Naive thymus-derived CD8-positive, alpha-beta T cell (primary cell): Measurements from ENCODE around the gene CD3E. TPM values are rescaled to one million over a fixed set of nuclear protein-coding genes. Genes with fewer than 3 reads are reported as not detected.
A peak's percentile ranks its signal among the peaks of the same experiment; 100 is the strongest.

ENCODE experiments used
- ATAC-seq, 2 donors: fragments of 150-1000 bp; cut with Tn5 transposase in 1 of 2; sonication (Bioruptor Pico), chemical (Tn5 transposase) in 1 of 2; 1 replicate in 1 of 2; 2 replicates in 1 of 2; pipeline ENCODE4 v1.10.0; 2021; ENCODE audit warnings: mild to moderate bottlenecking in 2 of 2, moderate library complexity in 2 of 2
- POLR2A ChIA-PET: fragments of 350-600 bp; sonication (Branson Sonifier 250); formaldehyde crosslinking; loops from one replicate; lab custom pipeline; 2021; ENCODE audit warnings: antibody characterized with exemption; lab: Charles Lee
- DNase-seq, 10 donors: peaks; one replicate each; pipeline versions ENCODE4 v3.0.0 to v3.0.0-alpha.2; 2020 to 2022
- H3K27ac Mint-ChIP-seq, 10 donors: one replicate each; pipeline ENCODE4 v1.8.0; 2020 to 2022; ENCODE audit warnings: mild to moderate bottlenecking in 10 of 10, mixed read lengths in 10 of 10, moderate library complexity in 4 of 10, inconsistent platforms in 1 of 10
- H3K27me3 Mint-ChIP-seq, 5 donors: one replicate each; pipeline ENCODE4 v1.8.0; 2021 to 2022; ENCODE audit warnings: mixed read lengths in 5 of 5
- H3K36me3 Mint-ChIP-seq, 3 donors: one replicate each; pipeline ENCODE4 v1.8.0; 2020 to 2022; ENCODE audit warnings: mixed read lengths in 3 of 3, mild to moderate bottlenecking in 2 of 3, inconsistent platforms in 1 of 3
- H3K4me1 Mint-ChIP-seq, 4 donors: one replicate each; pipeline ENCODE4 v1.8.0; 2021 to 2022; ENCODE audit warnings: mixed read lengths in 4 of 4
- H3K4me3 Mint-ChIP-seq, 10 donors: one replicate each; pipeline ENCODE4 v1.8.0; 2020 to 2022; ENCODE audit warnings: mild to moderate bottlenecking in 10 of 10, mixed read lengths in 10 of 10, moderate library complexity in 6 of 10, inconsistent platforms in 1 of 10
- H3K9me3 Mint-ChIP-seq, 9 donors: one replicate each; pipeline ENCODE4 v1.8.0; 2020 to 2022; ENCODE audit warnings: mixed read lengths in 9 of 9, mild to moderate bottlenecking in 3 of 9, inconsistent platforms in 1 of 9, moderate library complexity in 1 of 9
- polyA plus RNA-seq, 3 donors: library from polyadenylated mRNA; unstranded; fragments of 300-500 nt; fragmentation: Illumina TruSeq; gene quantifications; one replicate each; pipeline ENCODE4 v1.2.3, GENCODE V29; 2021
- total RNA-seq, 8 experiments: library from RNA in 2 of 8; stranded (reverse) in 2 of 8; gene quantifications; one replicate each; pipeline ENCODE4 v1.2.3 and lab custom pipeline; 2021 to 2026

CD3E gene
- total and polyA plus RNA-seq, 5 experiments from 2014 or later, result 564 to 1,213 (median 811) TPM

DNA sequence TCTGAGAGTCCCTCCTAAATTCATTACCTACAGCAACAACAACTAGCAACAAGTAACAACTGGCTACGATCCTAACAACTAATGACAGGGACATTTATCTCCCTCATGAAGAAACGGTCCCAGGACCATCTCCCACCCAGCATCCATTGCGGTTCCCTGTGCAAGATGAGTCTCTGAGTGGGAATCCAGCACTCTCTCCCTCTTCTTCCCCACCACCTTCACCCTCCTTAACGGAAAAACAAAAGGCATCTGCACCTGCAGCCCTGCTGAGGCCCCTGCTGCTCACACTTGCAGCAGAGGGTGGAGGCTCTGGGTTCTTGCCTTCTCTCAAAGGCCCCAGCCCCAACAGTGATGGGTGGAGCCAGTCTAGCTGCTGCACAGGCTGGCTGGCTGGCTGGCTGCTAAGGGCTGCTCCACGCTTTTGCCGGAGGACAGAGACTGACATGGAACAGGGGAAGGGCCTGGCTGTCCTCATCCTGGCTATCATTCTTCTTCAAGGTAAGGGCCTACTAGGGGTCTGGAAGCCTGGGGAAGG, 39.5 kb downstream of the CD3E start, which contains the start of gene CD3G:
CD3G (plus strand) TSS at position 364 of the 535 bp plus-strand sequence; CDS start at position 444, 80 bp downstream.
- H3K27me3 Mint-ChIP-seq, result no peaks in the 10 kb centered on the region
- H3K36me3 Mint-ChIP-seq, result peaks cover 32 to 42% (median 34%) of the 10 kb centered on the region in 3 donors
- H3K27ac Mint-ChIP-seq, result peak within 1 kb of the TSS; percentile 97 to 100 (median 99)
- DNase-seq, result peak; percentile 57 to 89 (median 68)
- peak; percentile 73 to 78 for ATAC-seq
- H3K4me3 Mint-ChIP-seq, result peak within 1 kb of the TSS; percentile 87 to 99 (median 92)
- POLR2A ChIA-PET, result interaction anchor here (0.5 to 2.6 kb wide), 8 partner anchors 9 to 525 kb away, joined by 3 to 9 read pairs (median 4); partner anchors contain the start of genes JAML and UBE4A
- peaks cover 49 to 85% (median 54%) of the 10 kb centered on the region in 4 donors for H3K4me1 Mint-ChIP-seq
- H3K9me3 Mint-ChIP-seq, result no peaks in the 10 kb centered on the region

DNA sequence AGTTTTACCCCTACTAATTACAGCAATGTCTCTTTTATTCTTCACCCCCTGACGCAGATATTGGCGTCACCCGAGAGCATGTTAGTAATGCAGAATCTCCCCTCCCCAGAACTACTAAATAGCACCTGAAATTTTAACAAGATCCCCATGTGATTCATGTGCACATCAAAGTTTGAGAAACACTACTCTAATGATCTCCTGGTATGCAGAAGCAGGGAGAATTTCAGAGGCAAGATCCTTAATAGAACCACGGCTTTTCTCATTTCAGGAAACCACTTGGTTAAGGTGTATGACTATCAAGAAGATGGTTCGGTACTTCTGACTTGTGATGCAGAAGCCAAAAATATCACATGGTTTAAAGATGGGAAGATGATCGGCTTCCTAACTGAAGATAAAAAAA, 44.9 kb downstream of the CD3E start:
- POLR2A ChIA-PET, result interaction anchor here (2.1 to 2.2 kb wide), 2 partner anchors 10 to 11 kb away, joined by 14 to 18 read pairs; no protein-coding TSS in a partner anchor
- no peak for DNase-seq
- Mint-ChIP-seq H3K9me3 (no peaks in the 10 kb centered on the region), H3K27ac (peak overlapping the region; percentile 82 to 100 (median 98)), H3K4me3 (peak overlapping the region in 8 of 10 donors; percentile 16 to 96 (median 80)), H3K27me3 (no peaks in the 10 kb centered on the region), H3K36me3 (peaks cover 19 to 78% (median 42%) of the 10 kb centered on the region in 3 donors), H3K4me1 (peaks cover 44 to 66% (median 58%) of the 10 kb centered on the region in 4 donors)
- peak in 1 of 2 donors; percentile 22 for ATAC-seq

DNA sequence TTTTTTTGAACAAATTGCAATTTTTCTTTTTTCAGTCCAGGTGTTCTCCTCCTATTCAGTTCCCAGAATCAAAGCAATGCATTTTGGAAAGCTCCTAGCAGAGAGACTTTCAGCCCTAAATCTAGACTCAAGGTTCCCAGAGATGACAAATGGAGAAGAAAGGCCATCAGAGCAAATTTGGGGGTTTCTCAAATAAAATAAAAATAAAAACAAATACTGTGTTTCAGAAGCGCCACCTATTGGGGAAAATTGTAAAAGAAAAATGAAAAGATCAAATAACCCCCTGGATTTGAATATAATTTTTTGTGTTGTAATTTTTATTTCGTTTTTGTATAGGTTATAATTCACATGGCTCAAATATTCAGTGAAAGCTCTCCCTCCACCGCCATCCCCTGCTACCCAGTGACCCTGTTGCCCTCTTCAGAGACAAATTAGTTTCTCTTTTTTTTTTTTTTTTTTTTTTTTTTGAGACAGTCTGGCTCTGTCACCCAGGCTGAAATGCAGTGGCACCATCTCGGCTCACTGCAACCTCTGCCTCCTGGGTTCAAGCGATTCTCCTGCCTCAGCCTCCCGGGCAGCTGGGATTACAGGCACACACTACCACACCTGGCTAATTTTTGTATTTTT, 48.7 kb downstream of the CD3E start:
- Mint-ChIP-seq H3K27ac (peak overlapping the region; percentile 88 to 100 (median 96)), H3K4me3 (peak overlapping the region in 1 of 10 donors; percentile 20), H3K9me3 (no peaks in the 10 kb centered on the region), H3K27me3 (peaks cover 0 to 2% (median 0%) of the 10 kb centered on the region in 5 donors), H3K36me3 (peaks cover 0 to 66% (median 30%) of the 10 kb centered on the region in 3 donors), H3K4me1 (peaks cover 26 to 43% (median 36%) of the 10 kb centered on the region in 4 donors)
- DNase-seq (peak in 3 of 10 donors; percentile 70 to 74 (median 73)), ATAC-seq (peak; percentile 53 to 59)
- POLR2A ChIA-PET, result interaction anchor here (0.7 to 1.9 kb wide), 6 partner anchors 10 to 154 kb away, joined by 3 to 12 read pairs (median 5); partner anchors contain the start of genes CD3D, CD3G and MPZL3

DNA sequence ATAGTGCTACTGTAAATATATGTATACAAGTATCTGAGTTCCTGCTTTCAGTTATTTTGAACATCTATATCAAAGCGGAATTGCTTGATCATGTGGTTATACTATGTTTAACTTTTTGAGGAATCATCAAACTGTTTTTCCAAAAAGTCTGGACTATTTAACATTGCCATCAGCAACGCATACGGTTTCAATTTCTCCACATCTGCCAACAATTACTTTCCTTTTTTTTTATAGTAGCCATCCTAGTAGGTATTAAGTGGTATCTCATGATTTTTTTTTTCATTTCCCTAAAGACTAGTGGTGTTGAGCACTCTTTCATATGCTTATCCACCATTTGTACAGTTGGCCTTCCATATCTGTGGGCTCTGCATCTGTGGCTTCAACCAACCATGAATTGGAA, 53.5 kb downstream of the CD3E start:
- POLR2A ChIA-PET, result interaction anchor here (0.9 to 1.0 kb wide), 2 partner anchors 78 to 166 kb away, joined by 3 to 6 read pairs; partner anchors contain the start of gene KMT2A
- ATAC-seq (no peak), DNase-seq (no peak)
- H3K9me3 Mint-ChIP-seq, result no peaks in the 10 kb centered on the region
- H3K27me3 Mint-ChIP-seq, result peaks cover 0 to 4% (median 0%) of the 10 kb centered on the region in 5 donors
- H3K27ac Mint-ChIP-seq, result peak overlapping the region; percentile 9 to 99 (median 90)
- peaks cover 29 to 56% (median 49%) of the 10 kb centered on the region in 4 donors for H3K4me1 Mint-ChIP-seq
- H3K4me3 Mint-ChIP-seq, result no peak overlapping the region
- peaks cover 0 to 42% (median 2%) of the 10 kb centered on the region in 3 donors for H3K36me3 Mint-ChIP-seq

DNA sequence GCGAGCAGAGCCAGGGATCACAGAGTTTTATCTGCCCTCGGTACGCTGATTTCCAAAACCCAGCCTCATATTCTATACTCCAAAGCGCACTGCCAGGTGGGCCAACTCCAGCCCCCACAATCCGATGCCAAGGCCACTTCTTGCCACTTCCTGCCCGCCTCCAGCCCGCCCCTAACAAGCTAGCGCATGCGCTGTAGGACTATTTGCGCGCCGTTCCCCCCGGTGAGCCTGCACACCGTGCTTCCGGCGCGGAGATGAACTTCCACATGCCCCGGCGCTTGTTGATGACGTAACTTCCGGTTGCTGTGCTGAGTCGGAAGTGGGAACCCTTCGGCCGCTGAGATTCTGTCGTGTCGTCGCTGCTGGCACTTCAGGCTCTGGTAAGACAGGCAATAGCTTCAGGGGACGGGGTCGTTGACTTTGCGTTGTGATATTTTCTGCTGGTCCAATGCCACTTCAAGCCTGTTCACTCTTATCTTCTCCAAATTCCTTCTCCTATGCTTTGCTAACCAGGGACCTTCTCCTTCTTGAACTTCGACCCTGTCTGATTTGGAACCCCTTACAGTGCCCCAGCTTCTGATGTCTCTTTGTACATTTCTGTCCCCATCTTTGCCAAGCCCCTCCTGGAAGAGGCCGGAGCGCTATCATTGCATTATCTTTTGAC, 54.9 kb downstream of the CD3E start, which contains the start of gene UBE4A:
UBE4A (plus strand) TSS at position 306 of the 664 bp plus-strand sequence. CDS start 5,481 bp downstream, outside the sequence.
- POLR2A ChIA-PET, result interaction anchor here (0.5 to 1.8 kb wide), 26 partner anchors 8 to 431 kb away, joined by 3 to 28 read pairs (median 4); partner anchors contain the start of genes CD3D, CD3E, CD3G and DDX6
- ATAC-seq (peak; percentile 86 to 93), DNase-seq (peak; percentile 90 to 99 (median 96))
- Mint-ChIP-seq H3K27me3 (peaks cover 0 to 4% (median 0%) of the 10 kb centered on the region in 5 donors), H3K4me3 (peak within 1 kb of the TSS; percentile 85 to 98 (median 94)), H3K27ac (peak within 1 kb of the TSS; percentile 97 to 99 (median 98)), H3K4me1 (peaks cover 32 to 56% (median 55%) of the 10 kb centered on the region in 4 donors), H3K36me3 (peaks cover 0 to 41% (median 2%) of the 10 kb centered on the region in 3 donors), H3K9me3 (no peaks in the 10 kb centered on the region)

DNA sequence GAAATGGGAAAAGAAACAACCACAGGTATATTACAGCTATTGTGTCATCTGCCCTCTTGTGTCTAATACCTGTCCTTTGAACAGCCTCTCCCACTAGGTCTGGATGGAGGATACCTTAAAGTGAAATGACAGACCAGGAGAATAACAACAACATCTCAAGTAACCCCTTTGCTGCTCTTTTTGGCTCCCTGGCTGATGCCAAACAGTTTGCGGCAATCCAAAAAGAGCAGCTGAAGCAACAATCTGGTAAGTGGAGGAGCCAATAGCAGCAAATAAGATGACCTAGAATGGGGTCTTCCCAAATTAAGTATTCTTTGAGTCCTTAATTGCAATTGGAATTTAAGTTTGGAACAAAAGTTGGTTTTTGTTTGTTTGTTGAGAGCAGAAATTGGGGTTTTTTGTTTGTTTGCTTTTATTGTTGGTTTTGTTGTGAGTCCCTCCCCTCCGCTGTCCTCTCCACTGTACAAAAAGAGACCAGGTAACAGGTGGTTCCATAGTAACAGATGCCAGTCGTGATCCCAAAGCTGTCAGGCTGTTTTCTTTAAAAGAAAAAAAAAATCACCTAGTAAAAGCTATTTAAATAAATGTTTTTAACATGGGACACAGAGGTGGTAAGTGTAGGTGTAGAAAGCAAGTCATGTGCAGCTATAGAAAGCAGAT, 60.6 kb downstream of the CD3E start:
- H3K36me3 Mint-ChIP-seq, result peaks cover 0 to 82% (median 21%) of the 10 kb centered on the region in 3 donors

More for the DNA sequence above, 60.6 kb downstream of the CD3E start:
- H3K4me1 Mint-ChIP-seq, result peaks cover 22 to 49% (median 39%) of the 10 kb centered on the region in 4 donors
- POLR2A ChIA-PET, result interaction anchor here (0.6 to 0.7 kb wide), 3 partner anchors 54 to 852 kb away, joined by 3 to 4 read pairs (median 4); no protein-coding TSS in a partner anchor
- H3K27ac Mint-ChIP-seq, result peak overlapping the region in 1 of 10 donors; percentile 35
- H3K27me3 Mint-ChIP-seq, result no peaks in the 10 kb centered on the region
- DNase-seq, result no peak
- no peak for ATAC-seq
- H3K9me3 Mint-ChIP-seq, result no peaks in the 10 kb centered on the region
- no peak overlapping the region for H3K4me3 Mint-ChIP-seq

Other genes with a start within 250 kb of the CD3E start
- not detected for gene TMPRSS4, start 227.7 kb upstream of the CD3E start, total RNA-seq
- not detected for gene TMPRSS4, start 227.7 kb upstream of the CD3E start, polyA plus RNA-seq
- under 1 TPM; 0.70 to 0.91 TPM for gene SMIM35, start 217.8 kb upstream of the CD3E start, total RNA-seq
- gene SMIM35, start 217.8 kb upstream of the CD3E start, polyA plus RNA-seq, result under 1 TPM; 0.15 to 0.68 (median 0.60) TPM
- gene SCN4B, start 151.9 kb upstream of the CD3E start, total RNA-seq, result not detected
- gene SCN4B, start 151.9 kb upstream of the CD3E start, polyA plus RNA-seq, result not detected
- not detected for gene SCN2B, start 128.1 kb upstream of the CD3E start, total RNA-seq
- not detected for gene SCN2B, start 128.1 kb upstream of the CD3E start, polyA plus RNA-seq
- gene JAML, start 79.7 kb upstream of the CD3E start, total RNA-seq, result 100 to 1,000 TPM; 157 to 161 TPM
- gene JAML, start 79.7 kb upstream of the CD3E start, polyA plus RNA-seq, result 100 to 1,000 TPM; 120 to 195 (median 159) TPM
- 10 to 100 TPM; 11.2 to 12.6 TPM for gene MPZL3, start 52.4 kb upstream of the CD3E start, total RNA-seq
- 1 to 10 TPM; 1.9 to 3.4 (median 3.2) TPM for gene MPZL3, start 52.4 kb upstream of the CD3E start, polyA plus RNA-seq
- 1 to 10 TPM; 2.8 to 3.1 TPM for gene MPZL2, start 40.4 kb upstream of the CD3E start, total RNA-seq
- 1 to 10 TPM in 2 of 3 donors, under 1 TPM in 1; 0.94 to 3.1 (median 1.2) TPM for gene MPZL2, start 40.4 kb upstream of the CD3E start, polyA plus RNA-seq
- gene CD3D, start 38.0 kb downstream of the CD3E start, total RNA-seq, result 100 to 1,000 TPM; 355 to 362 TPM
- 1,000 to 10,000 TPM; 1,161 to 1,259 (median 1,215) TPM for gene CD3D, start 38.0 kb downstream of the CD3E start, polyA plus RNA-seq
- gene CD3G, start 39.6 kb downstream of the CD3E start, total RNA-seq, result 100 to 1,000 TPM; 202 to 209 TPM
- gene CD3G, start 39.6 kb downstream of the CD3E start, polyA plus RNA-seq, result 100 to 1,000 TPM; 397 to 400 (median 397) TPM
- 10 to 100 TPM; 48.7 to 52.8 TPM for gene UBE4A, start 54.9 kb downstream of the CD3E start, total RNA-seq
- gene UBE4A, start 54.9 kb downstream of the CD3E start, polyA plus RNA-seq, result 10 to 100 TPM; 20.7 to 31.0 (median 24.3) TPM
- gene ATP5MG, start 96.9 kb downstream of the CD3E start, total RNA-seq, result 100 to 1,000 TPM; 145 to 172 TPM
- gene ATP5MG, start 96.9 kb downstream of the CD3E start, polyA plus RNA-seq, result 100 to 1,000 TPM; 649 to 923 (median 790) TPM
- gene KMT2A, start 131.8 kb downstream of the CD3E start, total RNA-seq, result 100 to 1,000 TPM; 149 to 161 TPM
- gene KMT2A, start 131.8 kb downstream of the CD3E start, polyA plus RNA-seq, result 10 to 100 TPM; 16.9 to 30.5 (median 19.5) TPM
- gene TTC36, start 222.7 kb downstream of the CD3E start, total RNA-seq, result 1 to 10 TPM in 1 of 2 experiments, under 1 TPM in 1; 0.69 to 2.0 TPM
- gene TTC36, start 222.7 kb downstream of the CD3E start, polyA plus RNA-seq, result under 1 TPM; 0.19 to 0.41 (median 0.39) TPM
- gene TMEM25, start 226.5 kb downstream of the CD3E start, total RNA-seq, result 10 to 100 TPM; 30.4 to 31.0 TPM
- gene TMEM25, start 226.5 kb downstream of the CD3E start, polyA plus RNA-seq, result 10 to 100 TPM; 14.6 to 26.4 (median 15.0) TPM